Measurements from ENCODE around the gene KRT78.
A peak's percentile ranks its signal among the peaks of the same experiment; 100 is the strongest.

Gene KRT78

GRCh38 chr12:52837781-52838608 is 10.8 kb downstream of the KRT78 start:
- peak; percentile 34 for DNase-seq (ENCODE audit: low read depth)
- TF ChIP-seq CTCF (conservative IDR thresholded peaks at IDR 0.05; ENCODE audit: control insufficient read depth, insufficient read depth, low read depth, low read length): no peak
- H3K4me3 ChIP-seq (ENCODE audit: control insufficient read depth, low read depth, low read length): no peak overlapping the region

- DNase-seq (ENCODE audit: low read depth): peak; percentile 84
- no peak for TF ChIP-seq CTCF (conservative IDR thresholded peaks at IDR 0.05; ENCODE audit: control insufficient read depth, insufficient read depth, low read depth, low read length)
- H3K4me3 ChIP-seq (ENCODE audit: control insufficient read depth, low read depth, low read length): no peak overlapping the region
These were observed 11.4 kb downstream of the KRT78 start for GRCh38 chr12:52837413-52837741.

- H3K4me3 ChIP-seq (ENCODE audit: control insufficient read depth, low read depth, low read length): no peak overlapping the region
- no peak for DNase-seq (ENCODE audit: low read depth)
- no peak for TF ChIP-seq CTCF (conservative IDR thresholded peaks at IDR 0.05; ENCODE audit: control insufficient read depth, insufficient read depth, low read depth, low read length)
These were observed 12.0 kb downstream of the KRT78 start for GRCh38 chr12:52836491-52837412.

- TF ChIP-seq CTCF (conservative IDR thresholded peaks at IDR 0.05; ENCODE audit: control insufficient read depth, insufficient read depth, low read depth, low read length): no peak
- no peak overlapping the region for H3K4me3 ChIP-seq (ENCODE audit: control insufficient read depth, low read depth, low read length)
- DNase-seq (ENCODE audit: low read depth): peak; percentile 69
These were observed 12.7 kb downstream of the KRT78 start for GRCh38 chr12:52836042-52836466.

GRCh38 chr12:52835271-52836041 is 13.3 kb downstream of the KRT78 start:
- no peak overlapping the region for H3K4me3 ChIP-seq (ENCODE audit: control insufficient read depth, low read depth, low read length)
- TF ChIP-seq CTCF (conservative IDR thresholded peaks at IDR 0.05; ENCODE audit: control insufficient read depth, insufficient read depth, low read depth, low read length): no peak
- no peak for DNase-seq (ENCODE audit: low read depth)

GRCh38 chr12:52834727-52835001 is 14.1 kb downstream of the KRT78 start:
- DNase-seq (ENCODE audit: low read depth): no peak
- no peak overlapping the region for H3K4me3 ChIP-seq (ENCODE audit: control insufficient read depth, low read depth, low read length)
- no peak for TF ChIP-seq CTCF (conservative IDR thresholded peaks at IDR 0.05; ENCODE audit: control insufficient read depth, insufficient read depth, low read depth, low read length)

All from fibroblast of mammary gland (primary cell).